GM12865 (cell line): ENCODE data around the gene CACNA2D4.

Source experiments
- DNase-seq: peaks from one replicate; pipeline ENCODE4 v3.0.0; 2010; ENCODE audit warnings: low read depth
- H3K4me3 ChIP-seq: 2 replicates; pipeline ENCODE4 v1.5.1; 2011; ENCODE audit warnings: mild to moderate bottlenecking, low read depth, low read length, control low read depth
- TF ChIP-seq, protein P1 (sequence below): IDR thresholded peaks from 2 replicates; pipeline ENCODE4 v1.5.1; 2011; ENCODE audit warnings: low read length, control low read depth, low read depth, inconsistent platforms; ENCODE audit not compliant: insufficient read depth; ENCODE audit errors: missing control alignments

The CACNA2D4 gene

DNA sequence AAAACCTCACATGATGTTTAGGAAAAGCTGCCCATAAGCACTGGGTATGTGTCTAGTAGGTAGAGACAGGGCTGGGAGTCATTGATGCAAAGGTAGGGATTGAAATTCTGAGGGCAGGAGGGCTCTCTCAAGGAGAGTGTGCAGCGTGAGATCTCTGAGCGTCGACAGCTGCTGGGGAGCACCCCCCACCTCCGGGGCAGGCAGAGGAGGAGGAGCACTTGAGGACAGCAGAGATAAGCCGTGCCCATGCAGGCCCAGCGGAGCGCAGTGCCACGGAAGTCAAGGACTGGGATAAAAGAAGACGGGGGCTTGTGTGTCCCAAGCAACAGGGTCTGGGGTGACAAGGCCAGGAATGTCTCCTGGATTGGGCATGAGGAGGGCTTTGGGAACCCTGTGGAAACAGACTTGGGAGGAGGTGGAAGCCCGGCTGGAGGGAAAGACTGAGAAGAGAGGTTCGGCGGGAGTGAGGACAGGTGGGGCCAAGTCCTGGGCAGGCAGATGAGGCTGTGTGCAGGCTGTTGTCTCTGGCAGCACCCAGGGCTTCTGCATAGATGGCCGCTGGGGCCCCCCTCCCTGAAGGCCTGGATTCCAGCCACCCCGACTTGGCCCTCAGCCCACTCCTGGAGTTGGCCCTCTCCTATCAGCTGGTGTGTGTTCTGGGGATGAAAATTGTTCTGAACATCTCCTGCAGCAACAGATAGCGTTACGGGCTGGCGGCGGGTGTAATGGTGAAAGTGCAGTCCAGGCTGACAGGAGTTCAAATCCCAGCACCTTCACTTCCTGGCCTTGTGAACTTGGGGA lies 1.9 kb downstream of the CACNA2D4 start:
- no peak for DNase-seq
- TF ChIP-seq, protein P1, sequence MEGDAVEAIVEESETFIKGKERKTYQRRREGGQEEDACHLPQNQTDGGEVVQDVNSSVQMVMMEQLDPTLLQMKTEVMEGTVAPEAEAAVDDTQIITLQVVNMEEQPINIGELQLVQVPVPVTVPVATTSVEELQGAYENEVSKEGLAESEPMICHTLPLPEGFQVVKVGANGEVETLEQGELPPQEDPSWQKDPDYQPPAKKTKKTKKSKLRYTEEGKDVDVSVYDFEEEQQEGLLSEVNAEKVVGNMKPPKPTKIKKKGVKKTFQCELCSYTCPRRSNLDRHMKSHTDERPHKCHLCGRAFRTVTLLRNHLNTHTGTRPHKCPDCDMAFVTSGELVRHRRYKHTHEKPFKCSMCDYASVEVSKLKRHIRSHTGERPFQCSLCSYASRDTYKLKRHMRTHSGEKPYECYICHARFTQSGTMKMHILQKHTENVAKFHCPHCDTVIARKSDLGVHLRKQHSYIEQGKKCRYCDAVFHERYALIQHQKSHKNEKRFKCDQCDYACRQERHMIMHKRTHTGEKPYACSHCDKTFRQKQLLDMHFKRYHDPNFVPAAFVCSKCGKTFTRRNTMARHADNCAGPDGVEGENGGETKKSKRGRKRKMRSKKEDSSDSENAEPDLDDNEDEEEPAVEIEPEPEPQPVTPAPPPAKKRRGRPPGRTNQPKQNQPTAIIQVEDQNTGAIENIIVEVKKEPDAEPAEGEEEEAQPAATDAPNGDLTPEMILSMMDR: no peak
- no peak overlapping the region for H3K4me3 ChIP-seq

DNA sequence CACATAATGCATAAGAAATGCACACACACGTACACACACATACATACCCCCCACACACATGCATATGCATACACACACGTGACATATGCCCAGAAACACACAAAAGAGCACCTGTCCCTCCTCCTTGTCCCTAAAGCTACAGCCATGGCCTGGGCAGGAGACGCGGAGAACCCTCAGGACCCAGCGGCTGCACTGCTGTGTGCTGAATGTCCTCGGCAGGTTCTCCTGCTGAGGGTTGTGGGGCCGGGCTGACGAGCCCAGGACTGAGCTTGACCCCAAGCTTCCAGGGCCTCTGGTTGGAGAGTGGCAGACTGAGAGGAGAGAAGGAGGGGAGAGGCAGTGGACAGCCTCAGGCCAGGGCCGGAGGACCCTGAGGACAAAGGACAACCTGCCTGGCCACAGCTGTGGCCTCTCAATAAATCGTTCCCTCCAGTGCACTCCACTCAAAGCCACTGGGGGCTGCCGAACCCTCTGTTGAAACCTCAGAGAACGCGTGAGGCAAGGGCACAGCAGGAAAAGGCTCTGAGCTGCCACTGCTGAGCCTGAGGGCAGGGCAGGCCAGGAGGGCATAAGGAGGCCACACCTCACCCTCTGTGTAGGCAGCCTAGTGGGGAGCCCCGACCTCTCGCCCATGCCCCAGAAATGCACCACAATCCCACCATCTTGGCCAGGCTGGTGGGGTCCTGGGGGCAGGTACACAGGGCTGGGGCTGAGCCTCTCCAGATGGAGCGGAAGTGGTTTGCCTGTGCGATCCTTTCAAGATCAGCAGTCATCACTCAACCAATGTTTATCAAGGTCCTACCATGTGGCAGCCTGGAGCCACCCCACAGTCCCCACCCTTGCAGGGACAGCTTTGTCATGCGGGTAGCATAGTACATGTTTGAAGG lies 3.1 kb downstream of the CACNA2D4 start:
- no peak overlapping the region for H3K4me3 ChIP-seq

DNA sequence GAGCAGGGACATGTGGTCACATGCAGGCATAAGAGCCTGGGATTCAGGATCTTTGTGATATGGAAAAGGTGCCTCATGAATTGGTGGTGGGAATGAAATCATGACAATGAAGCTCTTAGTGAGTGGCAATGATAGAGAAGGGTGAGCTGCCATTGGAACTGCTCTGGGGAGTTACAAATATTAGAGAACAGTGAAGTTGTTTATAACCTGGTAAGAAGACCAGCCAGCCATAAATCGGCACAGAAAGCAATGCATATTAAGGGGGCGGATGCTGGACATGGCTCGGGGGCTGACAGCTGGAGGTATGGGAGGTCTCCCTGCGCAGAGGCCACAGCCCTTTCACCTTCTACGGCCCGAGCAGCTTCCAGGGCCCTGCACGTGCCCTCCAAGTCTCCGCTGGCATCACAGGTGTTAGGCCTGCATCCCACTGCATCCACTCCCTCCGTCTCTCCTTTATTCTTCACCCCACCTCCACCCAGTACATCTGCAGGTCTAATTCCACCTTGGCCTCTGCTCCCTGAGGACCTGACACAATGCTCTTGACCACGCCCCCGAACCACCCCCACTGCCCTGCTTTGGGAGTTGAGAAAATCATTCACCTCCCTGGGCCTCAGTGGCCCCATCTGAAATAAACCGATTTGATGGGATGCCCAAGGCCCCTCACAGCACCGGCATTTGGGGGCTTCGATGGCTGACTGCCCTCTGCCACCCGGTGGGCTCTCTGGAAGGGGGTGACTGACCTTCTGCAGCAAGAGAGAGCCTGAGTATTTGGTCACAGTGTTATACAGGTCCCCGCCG lies 4.1 kb downstream of the CACNA2D4 start:
- H3K4me3 ChIP-seq: no peak overlapping the region
- DNase-seq: no peak
- TF ChIP-seq, protein P1: no peak

More for the DNA sequence above, 3.1 kb downstream of the CACNA2D4 start:
- TF ChIP-seq, protein P1: no peak
- no peak for DNase-seq

DNA sequence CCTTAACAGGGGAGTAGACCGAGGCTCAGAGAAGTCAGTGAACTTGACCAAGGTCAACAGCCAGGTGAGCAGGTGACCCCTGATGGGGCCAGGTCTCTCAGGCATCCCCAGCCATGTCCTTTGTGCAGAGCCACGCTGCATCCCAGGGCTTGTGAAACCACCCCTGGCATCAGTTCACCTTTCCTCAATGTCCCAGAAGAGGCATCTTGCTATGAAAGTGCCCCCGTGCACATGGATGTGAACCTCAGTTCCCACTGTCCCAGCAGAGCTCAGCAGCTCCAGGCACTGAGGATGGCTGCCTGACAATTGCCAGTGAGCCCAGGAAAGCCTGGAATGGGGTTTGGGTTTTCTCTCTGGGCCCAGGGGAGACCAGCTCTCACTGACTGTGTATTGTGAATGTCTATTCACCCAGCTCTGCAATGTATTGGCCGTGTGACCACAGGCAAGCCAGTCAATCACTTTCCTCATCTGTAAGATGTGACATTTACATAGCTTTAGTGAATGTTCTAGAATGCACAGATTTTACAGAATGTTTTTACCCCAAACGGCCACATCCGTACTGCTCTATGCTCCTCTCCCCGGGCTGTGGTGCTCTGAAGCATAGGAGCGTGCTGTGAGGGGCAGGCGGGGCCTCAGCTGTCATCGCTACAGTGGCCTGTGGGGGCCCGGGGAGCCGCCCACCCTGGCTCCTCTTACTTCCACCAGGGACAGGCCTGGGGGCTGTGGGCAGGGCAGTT lies 4.9 kb downstream of the CACNA2D4 start:
- TF ChIP-seq, protein P1: no peak
- DNase-seq: no peak
- no peak overlapping the region for H3K4me3 ChIP-seq

DNA sequence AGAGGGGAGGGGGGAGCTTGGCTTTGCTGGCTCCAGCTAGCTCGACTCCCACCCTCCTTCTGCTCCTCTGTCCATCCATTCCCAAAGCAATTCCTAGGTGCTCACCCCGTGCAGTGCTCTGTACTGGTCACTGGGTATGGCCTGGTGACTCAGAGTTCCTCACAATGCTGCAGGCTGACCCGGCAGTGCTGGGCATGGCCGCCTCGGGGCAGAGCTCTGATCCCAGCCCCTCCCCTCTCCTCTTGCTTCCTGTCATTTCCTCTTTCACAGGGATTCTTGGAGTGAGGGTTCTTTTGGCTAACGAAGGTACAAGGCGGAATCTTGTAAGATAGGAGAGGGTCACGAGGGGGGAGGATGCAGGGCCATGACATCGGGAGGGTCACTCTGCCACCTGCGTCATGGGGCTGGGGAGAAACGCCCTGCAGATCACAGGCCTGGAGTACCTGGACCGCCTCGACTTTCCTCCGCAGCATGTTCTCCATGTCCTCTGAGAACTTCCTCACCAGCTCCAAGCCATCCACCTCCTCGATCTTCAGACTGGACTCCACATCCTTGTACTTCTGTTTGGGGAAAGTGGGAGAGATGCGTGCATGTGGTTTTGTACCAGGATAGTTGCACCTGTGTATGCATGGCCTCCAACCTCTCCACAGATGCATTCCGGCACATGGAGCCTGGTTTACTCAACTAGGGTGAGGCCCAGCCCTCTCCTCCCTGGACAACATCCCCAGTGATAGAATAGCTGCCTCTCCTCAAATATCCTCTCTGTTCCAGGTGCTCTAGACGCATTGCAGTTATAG lies 5.7 kb downstream of the CACNA2D4 start:
- TF ChIP-seq, protein P1: no peak
- DNase-seq: no peak
- no peak overlapping the region for H3K4me3 ChIP-seq
